Measurements from ENCODE around the gene GTF2A2.
A peak's percentile ranks its signal among the peaks of the same experiment; 100 is the strongest.

The GTF2A2 gene

GRCh38 chr15:59656897-59657634 is at the start of gene GTF2A2 (continued):
- TF ChIP-seq ZNF561 (tag by site-specific recombination; IDR thresholded peaks at IDR 0.05; ENCODE audit: borderline replicate concordance) = no peak
- TF ChIP-seq HOXA7 (CRISPR knock-in tag; IDR thresholded peaks at IDR 0.05; ENCODE audit: borderline replicate concordance) = no peak
- TF ChIP-seq ZNF18 (tag by site-specific recombination; IDR thresholded peaks at IDR 0.05) = no peak
- TF ChIP-seq ZNF645 (tag by site-specific recombination; IDR thresholded peaks at IDR 0.05) = no peak
- TF ChIP-seq ZNF600 (tag by site-specific recombination; IDR thresholded peaks at IDR 0.05) = no peak
- TF ChIP-seq ZNF544 (tag by site-specific recombination; IDR thresholded peaks at IDR 0.05) = no peak
- no peak for TF ChIP-seq ZNF202 (tag by site-specific recombination; IDR thresholded peaks at IDR 0.05; ENCODE audit: borderline replicate concordance)
- TF ChIP-seq ZNF157 (tag by site-specific recombination; IDR thresholded peaks at IDR 0.05) = no peak
- no peak; the same call in 1 of the 2 replicates for TF ChIP-seq KLF1 (tag by site-specific recombination; IDR thresholded peaks at IDR 0.05)
- no peak for TF ChIP-seq ZNF707 (tag by site-specific recombination; IDR thresholded peaks at IDR 0.05)
- no peak for TF ChIP-seq ZBTB17 (tag by site-specific recombination; IDR thresholded peaks at IDR 0.05)
- TF ChIP-seq BCL6B (tag by site-specific recombination; IDR thresholded peaks at IDR 0.05) = no peak
- TF ChIP-seq ZNF692 (tag by site-specific recombination; IDR thresholded peaks at IDR 0.05) = peak; percentile 51
- TF ChIP-seq ZNF169 (tag by site-specific recombination; IDR thresholded peaks at IDR 0.05) = no peak
- TF ChIP-seq PRDM1 (tag by site-specific recombination; IDR thresholded peaks at IDR 0.05) = no peak
- TF ChIP-seq SCRT2 (tag by site-specific recombination; IDR thresholded peaks at IDR 0.05) = no peak
- 0 out of 2 replicates have a peak, but pooled peaks have one; percentile 23 for TF ChIP-seq YY1 (tag by site-specific recombination; IDR thresholded peaks at IDR 0.05)
- TF ChIP-seq ZNF843 (tag by site-specific recombination; IDR thresholded peaks at IDR 0.05) = 0 out of 2 replicates have a peak, but pooled peaks have one; percentile 26
- no peak for TF ChIP-seq ZNF221 (tag by site-specific recombination; IDR thresholded peaks at IDR 0.05; ENCODE audit: borderline replicate concordance)
- no peak; the same call in 1 of the 2 replicates for TF ChIP-seq ZNF341 (tag by site-specific recombination; IDR thresholded peaks at IDR 0.05; ENCODE audit: low read depth)
- no peak for TF ChIP-seq ZNF214 (tag by site-specific recombination; IDR thresholded peaks at IDR 0.05; ENCODE audit: borderline replicate concordance)
- TF ChIP-seq PRDM4 (tag by site-specific recombination; IDR thresholded peaks at IDR 0.05) = no peak
- no peak for TF ChIP-seq ZNF473 (tag by site-specific recombination; IDR thresholded peaks at IDR 0.05)
- TF ChIP-seq ZNF133 (tag by site-specific recombination; IDR thresholded peaks at IDR 0.05) = no peak
- no peak for TF ChIP-seq ZNF677 (tag by site-specific recombination; IDR thresholded peaks at IDR 0.05)
- peak; percentile 73 for TF ChIP-seq ZNF501 (tag by site-specific recombination; IDR thresholded peaks at IDR 0.05)
- no peak for TF ChIP-seq ZNF132 (tag by site-specific recombination; IDR thresholded peaks at IDR 0.05; ENCODE audit: borderline replicate concordance)
- TF ChIP-seq ZNF837 (tag by site-specific recombination; IDR thresholded peaks at IDR 0.05) = no peak
- no peak for TF ChIP-seq ZNF148 (tag by site-specific recombination; IDR thresholded peaks at IDR 0.05; ENCODE audit: borderline replicate concordance)
